ENCODE measurements around the gene CFAP53. TPM values are rescaled to one million over a fixed set of nuclear protein-coding genes. Genes with fewer than 3 reads are reported as not detected.

CFAP53 gene
- total and polyA plus RNA-seq, 7 experiments from 2014 or later: 0.09 to 1.8 (median 0.45) TPM; not detected in 1

DNA sequence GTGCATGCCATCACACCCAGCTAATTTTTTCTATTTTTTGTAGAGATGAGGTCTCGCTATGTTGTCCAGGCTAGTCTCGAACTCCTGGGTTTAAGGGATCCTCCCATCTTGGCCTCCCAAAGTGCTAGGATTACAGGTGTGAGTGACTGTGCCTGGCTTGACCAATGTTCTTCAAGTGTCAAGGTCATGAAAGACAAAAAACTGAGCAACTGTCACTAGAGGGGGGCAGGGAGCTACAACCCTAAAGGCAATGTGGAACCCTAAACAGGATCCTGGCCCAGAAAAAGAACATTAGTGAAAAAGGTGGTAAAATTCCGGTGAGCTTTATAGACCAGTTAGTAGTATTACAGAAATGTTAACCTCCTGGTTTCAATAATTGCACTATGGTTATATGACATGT lies 78.6 kb downstream of the CFAP53 start:
- CTCF ChIA-PET: interaction anchor here (1.2 kb wide), 1 partner anchor 19 kb away, joined by 4 read pairs; no protein-coding TSS in a partner anchor
- no peak overlapping the region for H3K4me3 ChIP-seq (ENCODE audit: low read length)
- no peak for ATAC-seq
- POLR2A ChIA-PET: interaction anchor here (0.6 kb wide), 1 partner anchor 15 kb away, joined by 3 read pairs; no protein-coding TSS in a partner anchor
- Mint-ChIP-seq H3K27ac (no peak overlapping the region), H3K4me3 (no peak overlapping the region), H3K36me3 (no peaks in the 10 kb centered on the region), H3K4me1 (peaks cover 0 to 12% (median 0%) of the 10 kb centered on the region in 7 donors), H3K27me3 (peaks cover 46 to 68% (median 51%) of the 10 kb centered on the region in 5 donors), H3K9me3 (peaks cover 0 to 2% (median 0%) of the 10 kb centered on the region in 11 donors)
- H3K36me3 ChIP-seq (ENCODE audit: control insufficient read depth in 2 of 3, insufficient read depth in 3 of 3, low read length in 3 of 3): no peaks in the 10 kb centered on the region
- no peaks in the 10 kb centered on the region for H3K4me1 ChIP-seq (ENCODE audit: control insufficient read depth in 2 of 2, insufficient read depth in 2 of 2, low read length in 2 of 2)
- H3K9me3 ChIP-seq (ENCODE audit: control insufficient read depth in 2 of 3, low read length in 3 of 3): no peaks in the 10 kb centered on the region
- H3K27me3 ChIP-seq (ENCODE audit: control insufficient read depth in 2 of 2, insufficient read depth in 2 of 2, low read length in 2 of 2): no peaks in the 10 kb centered on the region
- no peak for DNase-seq
- intact Hi-C loops (cut with micrococcal nuclease): loop anchor here in 1 of 2 donors (10.0 kb wide), 1 partner anchor 167 kb away; no protein-coding TSS in a partner anchor
- H3K27ac ChIP-seq (ENCODE audit: low read depth, low read length): no peak overlapping the region

DNA sequence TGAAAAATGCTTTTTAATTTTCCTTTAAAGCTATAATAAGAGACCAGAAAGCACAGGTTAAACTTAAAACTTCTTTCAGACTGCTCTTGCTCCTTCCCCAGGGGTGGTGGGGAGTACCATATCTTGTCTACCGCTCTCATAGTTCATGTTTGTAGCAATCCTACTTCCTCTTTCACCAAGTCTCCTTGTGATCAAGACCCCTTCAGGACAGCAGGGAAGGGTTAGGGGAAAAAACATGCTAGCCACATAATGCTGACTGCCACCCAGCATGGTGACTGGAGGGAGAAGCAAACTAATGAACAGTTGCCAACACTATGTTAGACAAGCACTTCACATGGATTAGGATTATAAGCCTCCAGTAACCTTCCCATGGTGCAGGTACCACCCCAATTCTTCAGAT lies 79.9 kb downstream of the CFAP53 start:
- POLR2A ChIA-PET: no interaction called here
- Mint-ChIP-seq H3K4me1 (peaks cover 0 to 12% (median 0%) of the 10 kb centered on the region in 7 donors), H3K36me3 (no peaks in the 10 kb centered on the region), H3K27me3 (peaks cover 37 to 56% (median 42%) of the 10 kb centered on the region in 5 donors), H3K4me3 (no peak overlapping the region), H3K9me3 (peaks cover 0 to 2% (median 0%) of the 10 kb centered on the region in 11 donors), H3K27ac (no peak overlapping the region)
- Histone ChIP-seq H3K27ac (ENCODE audit: low read depth, low read length) (no peak overlapping the region), H3K4me1 (ENCODE audit: control insufficient read depth in 2 of 2, insufficient read depth in 2 of 2, low read length in 2 of 2) (no peaks in the 10 kb centered on the region), H3K36me3 (ENCODE audit: control insufficient read depth in 2 of 3, insufficient read depth in 3 of 3, low read length in 3 of 3) (no peaks in the 10 kb centered on the region), H3K27me3 (ENCODE audit: control insufficient read depth in 2 of 2, insufficient read depth in 2 of 2, low read length in 2 of 2) (no peaks in the 10 kb centered on the region), H3K9me3 (ENCODE audit: control insufficient read depth in 2 of 3, low read length in 3 of 3) (no peaks in the 10 kb centered on the region), H3K4me3 (ENCODE audit: low read length) (no peak overlapping the region)
- CTCF ChIA-PET: no interaction called here
- no peak for DNase-seq
- ATAC-seq: no peak
- intact Hi-C loops (cut with micrococcal nuclease): loop anchor here in 1 of 2 donors (10.0 kb wide), 1 partner anchor 168 kb away; no protein-coding TSS in a partner anchor

DNA sequence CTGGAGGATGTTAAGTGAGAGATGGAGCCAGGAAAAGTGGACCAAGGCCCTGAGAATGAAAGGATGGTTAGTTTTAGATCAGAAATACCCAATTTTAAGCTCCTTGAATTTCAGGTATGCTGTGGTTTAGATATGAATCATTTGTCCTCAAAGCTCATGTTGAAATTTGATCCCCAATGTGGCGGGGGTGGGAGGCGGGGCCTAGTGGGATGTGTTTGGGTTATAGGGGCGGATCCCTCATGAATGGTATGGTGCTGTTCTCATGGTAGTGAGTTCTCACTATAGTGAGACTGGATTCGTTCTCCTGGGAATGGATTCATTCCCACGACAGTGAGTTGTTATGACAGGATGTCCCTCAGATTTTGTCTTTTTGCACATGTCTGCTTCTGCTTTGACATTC lies 82.7 kb downstream of the CFAP53 start:
- ChIA-PET POLR2A (no interaction called here), CTCF (no interaction called here)
- Mint-ChIP-seq H3K9me3 (no peaks in the 10 kb centered on the region), H3K36me3 (no peaks in the 10 kb centered on the region), H3K4me1 (no peaks in the 10 kb centered on the region), H3K27me3 (peaks cover 10 to 39% (median 30%) of the 10 kb centered on the region in 5 donors), H3K4me3 (no peak overlapping the region), H3K27ac (no peak overlapping the region)
- no peaks in the 10 kb centered on the region for H3K4me1 ChIP-seq (ENCODE audit: control insufficient read depth in 2 of 2, insufficient read depth in 2 of 2, low read length in 2 of 2)
- no peaks in the 10 kb centered on the region for H3K9me3 ChIP-seq (ENCODE audit: control insufficient read depth in 2 of 3, low read length in 3 of 3)
- no peaks in the 10 kb centered on the region for H3K27me3 ChIP-seq (ENCODE audit: control insufficient read depth in 2 of 2, insufficient read depth in 2 of 2, low read length in 2 of 2)
- DNase-seq (no peak), ATAC-seq (no peak)
- no peak overlapping the region for H3K27ac ChIP-seq (ENCODE audit: low read depth, low read length)
- intact Hi-C loops (cut with micrococcal nuclease): loop anchor here in 1 of 2 donors (10.0 kb wide), 1 partner anchor 171 kb away; no protein-coding TSS in a partner anchor
- no peaks in the 10 kb centered on the region for H3K36me3 ChIP-seq (ENCODE audit: control insufficient read depth in 2 of 3, insufficient read depth in 3 of 3, low read length in 3 of 3)
- no peak overlapping the region for H3K4me3 ChIP-seq (ENCODE audit: low read length)

DNA sequence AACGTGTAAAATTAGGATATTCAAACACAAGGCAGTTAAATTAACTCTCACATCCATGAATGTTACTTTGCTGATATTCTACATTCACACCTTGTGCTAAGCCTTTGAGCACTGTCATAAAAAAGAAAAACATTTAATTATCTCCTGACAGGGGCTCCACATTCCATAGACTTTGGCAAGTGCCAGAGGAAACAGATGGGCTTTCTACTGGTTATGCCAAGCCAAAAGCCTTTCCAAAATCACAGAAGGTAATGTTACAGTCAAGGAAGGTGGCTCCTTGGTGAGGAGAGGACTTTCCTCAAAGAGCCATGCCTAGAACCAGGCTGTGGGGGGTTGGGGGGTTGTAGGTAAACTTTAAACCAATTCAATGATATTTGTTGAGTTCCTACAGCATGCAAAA lies 83.8 kb downstream of the CFAP53 start:
- H3K27ac ChIP-seq (ENCODE audit: low read depth, low read length): no peak overlapping the region
- ChIA-PET POLR2A (no interaction called here), CTCF (no interaction called here)
- Mint-ChIP-seq H3K27ac (no peak overlapping the region), H3K4me3 (no peak overlapping the region), H3K36me3 (no peaks in the 10 kb centered on the region), H3K27me3 (peaks cover 15 to 44% (median 38%) of the 10 kb centered on the region in 5 donors), H3K4me1 (no peaks in the 10 kb centered on the region), H3K9me3 (no peaks in the 10 kb centered on the region)
- ATAC-seq (no peak), DNase-seq (no peak)
- H3K4me1 ChIP-seq (ENCODE audit: control insufficient read depth in 2 of 2, insufficient read depth in 2 of 2, low read length in 2 of 2): no peaks in the 10 kb centered on the region
- no peak overlapping the region for H3K4me3 ChIP-seq (ENCODE audit: low read length)
- no peaks in the 10 kb centered on the region for H3K27me3 ChIP-seq (ENCODE audit: control insufficient read depth in 2 of 2, insufficient read depth in 2 of 2, low read length in 2 of 2)
- intact Hi-C loops (cut with micrococcal nuclease): loop anchor here in 1 of 2 donors (10.0 kb wide), 1 partner anchor 172 kb away; no protein-coding TSS in a partner anchor
- H3K9me3 ChIP-seq (ENCODE audit: control insufficient read depth in 2 of 3, low read length in 3 of 3): no peaks in the 10 kb centered on the region
- no peaks in the 10 kb centered on the region for H3K36me3 ChIP-seq (ENCODE audit: control insufficient read depth in 2 of 3, insufficient read depth in 3 of 3, low read length in 3 of 3)

DNA sequence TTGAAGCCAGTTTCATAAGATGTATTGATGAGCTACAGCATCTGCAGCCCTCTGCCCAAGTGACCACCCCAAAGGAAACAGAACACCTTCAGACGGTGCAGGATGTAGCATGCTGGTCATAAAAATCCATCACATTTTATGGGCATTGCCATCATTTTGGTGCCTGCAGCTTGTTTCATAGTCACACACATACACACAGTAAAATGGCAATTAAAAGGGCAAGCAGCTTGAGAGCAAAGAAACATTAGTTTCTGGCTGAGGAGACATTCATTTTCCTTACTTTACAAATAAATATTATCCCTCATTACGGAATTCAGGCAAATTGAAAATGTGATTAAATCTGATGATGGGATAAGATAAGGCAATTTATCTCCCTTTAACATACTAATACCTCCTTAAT lies 84.7 kb downstream of the CFAP53 start:
- no peak overlapping the region for H3K27ac Mint-ChIP-seq
- Histone ChIP-seq H3K9me3 (ENCODE audit: control insufficient read depth in 2 of 3, low read length in 3 of 3) (no peaks in the 10 kb centered on the region), H3K4me3 (ENCODE audit: low read length) (no peak overlapping the region), H3K36me3 (ENCODE audit: control insufficient read depth in 2 of 3, insufficient read depth in 3 of 3, low read length in 3 of 3) (no peaks in the 10 kb centered on the region), H3K27me3 (ENCODE audit: control insufficient read depth in 2 of 2, insufficient read depth in 2 of 2, low read length in 2 of 2) (no peaks in the 10 kb centered on the region), H3K4me1 (ENCODE audit: control insufficient read depth in 2 of 2, insufficient read depth in 2 of 2, low read length in 2 of 2) (no peaks in the 10 kb centered on the region), H3K27ac (ENCODE audit: low read depth, low read length) (no peak overlapping the region)
- H3K9me3 Mint-ChIP-seq: no peaks in the 10 kb centered on the region
- ATAC-seq: no peak
- CTCF ChIA-PET: no interaction called here
- POLR2A ChIA-PET: no interaction called here
- no peaks in the 10 kb centered on the region for H3K36me3 Mint-ChIP-seq
- H3K27me3 Mint-ChIP-seq: peaks cover 18 to 41% (median 39%) of the 10 kb centered on the region in 5 donors
- intact Hi-C loops (cut with micrococcal nuclease): loop anchor here in 1 of 2 donors (10.0 kb wide), 1 partner anchor 173 kb away; no protein-coding TSS in a partner anchor
- H3K4me3 Mint-ChIP-seq: no peak overlapping the region
- H3K4me1 Mint-ChIP-seq: no peaks in the 10 kb centered on the region
- DNase-seq: no peak

DNA sequence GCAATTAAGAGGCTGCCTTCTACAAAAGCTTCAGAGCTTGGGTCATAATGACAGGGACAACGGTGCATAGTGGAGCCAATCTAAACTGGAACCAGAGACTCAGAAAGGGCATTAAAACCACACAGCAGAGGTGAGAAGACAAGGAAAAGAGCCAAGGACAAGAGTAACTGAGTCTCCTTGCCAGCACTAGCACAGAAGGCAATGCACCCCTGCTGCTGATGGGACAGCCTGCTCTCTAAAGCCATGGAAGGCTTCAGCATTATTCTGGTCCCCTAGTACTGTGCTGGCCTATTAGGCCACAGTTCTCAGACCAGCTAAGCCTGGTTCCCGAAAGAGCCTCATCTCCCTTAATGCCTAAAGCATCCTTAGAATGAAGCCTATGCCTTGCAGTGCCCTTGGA lies 86.8 kb downstream of the CFAP53 start:
- ChIA-PET POLR2A (no interaction called here), CTCF (interaction anchor here (0.6 kb wide), 1 partner anchor 184 kb away, joined by 3 read pairs; no protein-coding TSS in a partner anchor)
- Mint-ChIP-seq H3K27me3 (peaks cover 18 to 44% (median 32%) of the 10 kb centered on the region in 5 donors), H3K4me3 (no peak overlapping the region), H3K27ac (no peak overlapping the region), H3K36me3 (no peaks in the 10 kb centered on the region), H3K4me1 (no peaks in the 10 kb centered on the region), H3K9me3 (no peaks in the 10 kb centered on the region)
- H3K36me3 ChIP-seq (ENCODE audit: control insufficient read depth in 2 of 3, insufficient read depth in 3 of 3, low read length in 3 of 3): no peaks in the 10 kb centered on the region
- H3K4me3 ChIP-seq (ENCODE audit: low read length): no peak overlapping the region
- ATAC-seq (no peak), DNase-seq (no peak)
- H3K9me3 ChIP-seq (ENCODE audit: control insufficient read depth in 2 of 3, low read length in 3 of 3): no peaks in the 10 kb centered on the region
- peaks cover 0 to 3% of the 10 kb centered on the region in 2 donors for H3K27me3 ChIP-seq (ENCODE audit: control insufficient read depth in 2 of 2, insufficient read depth in 2 of 2, low read length in 2 of 2)
- H3K4me1 ChIP-seq (ENCODE audit: control insufficient read depth in 2 of 2, insufficient read depth in 2 of 2, low read length in 2 of 2): no peaks in the 10 kb centered on the region
- intact Hi-C loops (cut with micrococcal nuclease): no loop called here
- no peak overlapping the region for H3K27ac ChIP-seq (ENCODE audit: low read depth, low read length)

Data from naive thymus-derived CD4-positive, alpha-beta T cell (primary cell).